HCT116 (cell line): ENCODE measurements around the gene KRTAP22-1. TPM values are rescaled to one million over a fixed set of nuclear protein-coding genes. Genes with fewer than 3 reads are reported as not detected.

ENCODE experiments used
- ATAC-seq: fragments of 200-7000 bp; cut with Tn5 transposase; 2 replicates; pipeline ENCODE4 v1.9.1; 2020; ENCODE audit warnings: mild to moderate bottlenecking, moderate library complexity
- BruUV-seq: library from RNA; stranded (reverse); fragments of 400-500 nt; replicated peaks from 2 replicates; lab custom pipeline; 2021; lab: Mats Ljungman, UMichigan
- CTCF ChIA-PET: fragments of 300-600 bp; sonication (Branson Sonifier 250); formaldehyde crosslinking; loops from one replicate; lab custom pipeline; 2021; ENCODE audit warnings: antibody characterized with exemption; lab: Charles Lee
- POLR2A ChIA-PET: fragments of 300-600, 350-600 bp; sonication (Branson Sonifier 250); formaldehyde crosslinking; loops from one replicate; lab custom pipeline; 2021; ENCODE audit warnings: antibody characterized with exemption; lab: Charles Lee
- RAD21 ChIA-PET, 2 experiments: fragments of 300-600 bp; sonication (Branson Sonifier 250); formaldehyde crosslinking; loops; one replicate each; lab custom pipeline; 2023; ENCODE audit warnings: low total read pairs in 2 of 2; ENCODE audit not compliant: uncharacterized antibody in 2 of 2, unreplicated experiment in 2 of 2, low non-redundant PET in 1 of 2; lab: Charles Lee
- DNase-seq: peaks from one replicate; pipeline ENCODE4 v3.0.0-alpha.2; 2010; ENCODE audit warnings: low read depth, low spot score
- H2AFZ ChIP-seq: fragments of 200-600 bp; shearing (Covaris generic), sonication (generic); 2 replicates; pipeline ENCODE4 v1.6.1; 2017; ENCODE audit warnings: low read depth, mixed run types, mixed read lengths, antibody characterized with exemption, low read length; ENCODE audit not compliant: poor library complexity, severe bottlenecking
- H3K27ac ChIP-seq: 2 replicates; pipeline ENCODE4 v1.5.1; 2012; ENCODE audit warnings: low read depth, low read length
- H3K27me3 ChIP-seq: fragments of 200-600 bp; sonication (generic); 2 replicates; pipeline ENCODE4 v1.6.1; 2016; ENCODE audit warnings: mixed run types, low read length, mixed read lengths; ENCODE audit not compliant: insufficient read depth
- H3K36me3 ChIP-seq, 2 experiments: fragments of 200-500 bp in 1 of 2; fragments of 200-600 bp in 1 of 2; sonication (Bioruptor generic) in 1 of 2; sonication (generic) in 1 of 2; 2 replicates each; pipeline versions ENCODE4 v1.5.1 to v1.6.1; 2014 to 2016; ENCODE audit warnings: low read length in 2 of 2, inconsistent platforms in 1 of 2, mixed read lengths in 1 of 2, mixed run types in 1 of 2; ENCODE audit not compliant: insufficient read depth in 2 of 2, control insufficient read depth in 1 of 2
- H3K4me1 ChIP-seq, 2 experiments: fragments of 200-600 bp in 1 of 2; sonication (generic) in 1 of 2; 2 replicates each; pipeline versions ENCODE4 v1.5.1 to v1.6.1; 2012 to 2017; ENCODE audit warnings: low read length in 2 of 2, inconsistent platforms in 1 of 2, mild to moderate bottlenecking in 1 of 2, mixed read lengths in 1 of 2, mixed run types in 1 of 2, moderate library complexity in 1 of 2; ENCODE audit not compliant: insufficient read depth in 2 of 2, control insufficient read depth in 1 of 2
- H3K4me2 ChIP-seq: fragments of 200-600 bp; sonication (generic); 2 replicates; pipeline ENCODE4 v1.6.1; 2017; ENCODE audit warnings: mixed run types, low read length, mixed read lengths
- H3K4me3 ChIP-seq, 2 experiments: fragments of 200-600 bp in 1 of 2; sonication (generic) in 1 of 2; replicated peaks in 1 of 2; 2 replicates each; pipeline ENCODE4 v1.5.1; 2011 to 2016; ENCODE audit warnings: low read length in 2 of 2, control low read depth in 1 of 2, low read depth in 1 of 2, mild to moderate bottlenecking in 1 of 2, mixed read lengths in 1 of 2, mixed run types in 1 of 2
- H3K79me2 ChIP-seq: fragments of 200-600 bp; sonication (generic); 2 replicates; pipeline ENCODE4 v1.6.1; 2017; ENCODE audit warnings: mild to moderate bottlenecking, mixed run types, low read length, moderate library complexity, mixed read lengths; ENCODE audit not compliant: insufficient read depth
- H3K9ac ChIP-seq: fragments of 200-600 bp; sonication (generic); 2 replicates; pipeline ENCODE4 v1.6.1; 2016; ENCODE audit warnings: low read length, mixed read lengths
- H3K9me2 ChIP-seq: fragments of 200-600 bp; sonication (generic), shearing (Covaris generic); 2 replicates; pipeline ENCODE4 v1.6.1; 2017; ENCODE audit warnings: mixed run types, mild to moderate bottlenecking, moderate library complexity; ENCODE audit not compliant: insufficient read depth
- H3K9me3 ChIP-seq, 2 experiments: fragments of 200-500 bp in 1 of 2; fragments of 200-600 bp in 1 of 2; sonication (Bioruptor generic) in 1 of 2; sonication (generic) in 1 of 2; 2 replicates each; pipeline ENCODE4 v1.6.1; 2014 to 2017; ENCODE audit warnings: low read length in 2 of 2, mixed read lengths in 2 of 2, inconsistent platforms in 1 of 2, low read depth in 1 of 2, mild to moderate bottlenecking in 1 of 2, mixed run types in 1 of 2, moderate library complexity in 1 of 2; ENCODE audit not compliant: control insufficient read depth in 1 of 2, insufficient read depth in 1 of 2
- H4K20me1 ChIP-seq: fragments of 200-600 bp; sonication (generic), shearing (Covaris generic); 2 replicates; pipeline ENCODE4 v1.6.1; 2017; ENCODE audit warnings: mixed run types, mild to moderate bottlenecking, moderate library complexity; ENCODE audit not compliant: insufficient read depth
- CEBPB ChIP-seq: IDR thresholded peaks from 2 replicates; pipeline ENCODE4 v1.6.1; 2012; ENCODE audit warnings: low read depth
- ELF1 ChIP-seq: IDR thresholded peaks from 2 replicates; pipeline ENCODE4 v1.6.1; 2012; ENCODE audit warnings: low read depth, borderline replicate concordance
- JUND ChIP-seq: IDR thresholded peaks from 2 replicates; pipeline ENCODE4 v1.6.1; 2012
- MAX ChIP-seq: IDR thresholded peaks from 2 replicates; pipeline ENCODE4 v1.6.1; 2012
- POLR2A ChIP-seq: IDR thresholded peaks from 2 replicates; pipeline ENCODE4 v1.7.0; 2011; ENCODE audit warnings: borderline replicate concordance; ENCODE audit not compliant: insufficient read depth, insufficient read length; ENCODE audit errors: extremely low read depth
- POLR2AphosphoS5 ChIP-seq: IDR thresholded peaks from 2 replicates; pipeline ENCODE4 v1.6.1; 2011; ENCODE audit warnings: mild to moderate bottlenecking, low read depth, low read length, moderate library complexity
- RAD21 ChIP-seq: IDR thresholded peaks from 2 replicates; pipeline ENCODE4 v1.6.1; 2012; ENCODE audit warnings: low read depth, mild to moderate bottlenecking
- SP1 ChIP-seq: IDR thresholded peaks from 2 replicates; pipeline ENCODE4 v1.6.1; 2012; ENCODE audit warnings: low read depth
- SRF ChIP-seq: IDR thresholded peaks from 2 replicates; pipeline ENCODE4 v1.6.1; 2012; ENCODE audit warnings: low read depth
- TCF7L2 ChIP-seq: IDR thresholded peaks from 2 replicates; pipeline ENCODE4 v1.7.0; 2011; ENCODE audit warnings: borderline replicate concordance, inconsistent platforms; ENCODE audit not compliant: insufficient read depth, insufficient read length; ENCODE audit errors: extremely low read depth
- YY1 ChIP-seq: IDR thresholded peaks from 2 replicates; pipeline ENCODE4 v1.6.1; 2011; ENCODE audit warnings: low read length, low read depth, moderate library complexity, mild to moderate bottlenecking; ENCODE audit not compliant: insufficient replicate concordance; ENCODE audit errors: extremely low read depth
- ZFX ChIP-seq: fragments of 450-650 bp; IDR thresholded peaks from 2 replicates; pipeline ENCODE4 v1.6.1; 2017
- ZNF274 ChIP-seq: fragments of 200-500 bp; sonication (Bioruptor generic); IDR thresholded peaks from 2 replicates; pipeline ENCODE4 v1.6.1; 2014; ENCODE audit warnings: mild to moderate bottlenecking, low read depth, low read length, inconsistent platforms
- intact Hi-C: fragments of 100-400 bp; cut with micrococcal nuclease; formaldehyde crosslinking; loops from 2 replicates; pipeline ENCODE4 v1.10.0; 2022
- total RNA-seq: library from RNA; stranded (reverse); gene quantifications from one replicate; pipeline ENCODE4 v1.2.1, GENCODE V29; 2021; ENCODE audit not compliant: unreplicated experiment
- TF ChIP-seq, protein P1 (sequence below): IDR thresholded peaks from 2 replicates; pipeline ENCODE4 v1.6.1; 2012
- TF ChIP-seq, protein P2 (sequence below): IDR thresholded peaks from 2 replicates; pipeline ENCODE4 v1.6.1; 2011; ENCODE audit warnings: mild to moderate bottlenecking, low read length, moderate library complexity; ENCODE audit not compliant: insufficient replicate concordance; ENCODE audit errors: extremely low read depth

KRTAP22-1 gene
- total RNA-seq, 1 experiment from 2014 or later: not detected

DNA sequence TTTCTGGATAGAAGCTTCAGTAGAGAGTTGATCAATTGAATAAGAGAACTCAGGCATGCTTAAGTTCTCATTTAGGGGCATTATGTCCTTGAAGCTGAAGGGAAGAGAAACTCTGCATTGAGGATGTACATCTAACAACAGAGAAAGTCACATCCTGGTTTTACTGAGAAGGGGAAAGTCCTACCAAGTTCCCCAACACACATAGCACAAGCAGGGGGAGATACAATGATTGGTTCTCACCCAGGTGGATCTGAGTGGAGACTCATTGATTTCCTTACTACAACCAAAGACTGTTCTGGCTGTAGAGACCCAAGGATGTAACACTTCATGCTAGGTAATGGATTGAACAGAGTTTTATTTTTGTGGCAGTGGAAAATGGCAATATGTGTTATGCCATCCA lies 14.3 kb downstream of the KRTAP22-1 start:
- Histone ChIP-seq H3K9me3 (peaks cover 13 to 20% of the 10 kb centered on the region in 2 experiments; a peak in 2 of 4 replicates), H3K27me3 (no peaks in the 10 kb centered on the region), H3K4me3 (no peak overlapping the region), H3K9me2 (no peaks in the 10 kb centered on the region), H3K9ac (no peak overlapping the region), H3K79me2 (no peaks in the 10 kb centered on the region), H3K27ac (no peak overlapping the region), H2AFZ (no peak overlapping the region), H4K20me1 (no peaks in the 10 kb centered on the region), H3K36me3 (no peaks in the 10 kb centered on the region), H3K4me1 (no peaks in the 10 kb centered on the region), H3K4me2 (no peak overlapping the region)
- ChIA-PET POLR2A (no interaction called here), RAD21 (no interaction called here), CTCF (no interaction called here)
- ATAC-seq (no peak), DNase-seq (no peak)
- intact Hi-C loops: no loop called here
- TF ChIP-seq POLR2AphosphoS5 (no peak), SRF (no peak), CEBPB (no peak)
- no TSS peak for BruUV-seq

- ATAC-seq (no peak), DNase-seq (no peak)
- Histone ChIP-seq H3K9me2 (no peaks in the 10 kb centered on the region), H4K20me1 (no peaks in the 10 kb centered on the region), H3K9me3 (peaks cover 13 to 20% of the 10 kb centered on the region in 2 experiments; a peak in 2 of 4 replicates), H3K4me1 (no peaks in the 10 kb centered on the region), H3K27me3 (no peaks in the 10 kb centered on the region), H3K4me3 (no peak within 1 kb of the TSS), H3K9ac (no peak within 1 kb of the TSS), H3K27ac (no peak within 1 kb of the TSS), H2AFZ (no peak within 1 kb of the TSS), H3K79me2 (no peaks in the 10 kb centered on the region), H3K36me3 (no peaks in the 10 kb centered on the region), H3K4me2 (no peak within 1 kb of the TSS)
- POLR2A ChIA-PET: no interaction called here
- CTCF ChIA-PET: no interaction called here
- RAD21 ChIA-PET: no interaction called here
- intact Hi-C loops: no loop called here
- no TSS peak for BruUV-seq
- TF ChIP-seq RAD21: no peak
- no peak for TF ChIP-seq SP1
- no peak for TF ChIP-seq ELF1
- TF ChIP-seq POLR2AphosphoS5: no peak
- TF ChIP-seq TCF7L2: no peak
- TF ChIP-seq POLR2A: no peak
- TF ChIP-seq MAX: no peak
- no peak for TF ChIP-seq YY1
- no peak for TF ChIP-seq JUND
- no peak for TF ChIP-seq ZNF274
- TF ChIP-seq, protein P1, sequence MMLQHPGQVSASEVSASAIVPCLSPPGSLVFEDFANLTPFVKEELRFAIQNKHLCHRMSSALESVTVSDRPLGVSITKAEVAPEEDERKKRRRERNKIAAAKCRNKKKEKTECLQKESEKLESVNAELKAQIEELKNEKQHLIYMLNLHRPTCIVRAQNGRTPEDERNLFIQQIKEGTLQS: no peak
- no peak for TF ChIP-seq CEBPB
- TF ChIP-seq, protein P2, sequence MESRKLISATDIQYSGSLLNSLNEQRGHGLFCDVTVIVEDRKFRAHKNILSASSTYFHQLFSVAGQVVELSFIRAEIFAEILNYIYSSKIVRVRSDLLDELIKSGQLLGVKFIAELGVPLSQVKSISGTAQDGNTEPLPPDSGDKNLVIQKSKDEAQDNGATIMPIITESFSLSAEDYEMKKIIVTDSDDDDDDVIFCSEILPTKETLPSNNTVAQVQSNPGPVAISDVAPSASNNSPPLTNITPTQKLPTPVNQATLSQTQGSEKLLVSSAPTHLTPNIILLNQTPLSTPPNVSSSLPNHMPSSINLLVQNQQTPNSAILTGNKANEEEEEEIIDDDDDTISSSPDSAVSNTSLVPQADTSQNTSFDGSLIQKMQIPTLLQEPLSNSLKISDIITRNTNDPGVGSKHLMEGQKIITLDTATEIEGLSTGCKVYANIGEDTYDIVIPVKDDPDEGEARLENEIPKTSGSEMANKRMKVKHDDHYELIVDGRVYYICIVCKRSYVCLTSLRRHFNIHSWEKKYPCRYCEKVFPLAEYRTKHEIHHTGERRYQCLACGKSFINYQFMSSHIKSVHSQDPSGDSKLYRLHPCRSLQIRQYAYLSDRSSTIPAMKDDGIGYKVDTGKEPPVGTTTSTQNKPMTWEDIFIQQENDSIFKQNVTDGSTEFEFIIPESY: no peak
- TF ChIP-seq ZFX: no peak
These were observed 15.2 kb downstream of the KRTAP22-1 start, which contains the start of gene KRTAP20-1 for GRCh38 chr21:30616125-30616524. TSS of gene KRTAP20-1 (plus strand) at chr21:30616425. CDS start at chr21:30616455, 30 bp downstream.
